Stimulated activated naive B cell treated with anti-CD40 and anti-IgM and Interleukin-4, amounts not matched to agents 10 μg/mL and 1 μg/mL and 100 μg/mL, for 72 hours (primary cell): ENCODE data around the gene OCEL1.

Experiments used
- ATAC-seq, 2 donors: fragments of 150-1000 bp; cut with Tn5 transposase; replicated peaks; 2 replicates each; pipeline ENCODE4 v1.10.0; 2021; ENCODE audit warnings: moderate library complexity in 1 of 2
- DNase-seq: peaks from one replicate; pipeline ENCODE4 v3.0.0; 2021
- H3K27ac Mint-ChIP-seq: one replicate; pipeline ENCODE4 v1.8.0; 2022; ENCODE audit warnings: mild to moderate bottlenecking, mixed read lengths
- H3K27me3 Mint-ChIP-seq, 2 donors: one replicate each; pipeline ENCODE4 v1.8.0; 2022; ENCODE audit warnings: mixed read lengths in 2 of 2
- H3K36me3 Mint-ChIP-seq, 2 donors: one replicate each; pipeline ENCODE4 v1.8.0; 2022; ENCODE audit warnings: mixed read lengths in 2 of 2, mild to moderate bottlenecking in 1 of 2
- H3K4me1 Mint-ChIP-seq, 2 donors: one replicate each; pipeline ENCODE4 v1.8.0; 2022; ENCODE audit warnings: mixed read lengths in 2 of 2, mild to moderate bottlenecking in 1 of 2
- H3K4me3 Mint-ChIP-seq, 2 donors: one replicate each; pipeline ENCODE4 v1.8.0; 2022; ENCODE audit warnings: mild to moderate bottlenecking in 2 of 2, mixed read lengths in 2 of 2, moderate library complexity in 1 of 2
- H3K9me3 Mint-ChIP-seq, 2 donors: one replicate each; pipeline ENCODE4 v1.8.0; 2022; ENCODE audit warnings: mixed read lengths in 2 of 2, mild to moderate bottlenecking in 1 of 2

Gene OCEL1

DNA sequence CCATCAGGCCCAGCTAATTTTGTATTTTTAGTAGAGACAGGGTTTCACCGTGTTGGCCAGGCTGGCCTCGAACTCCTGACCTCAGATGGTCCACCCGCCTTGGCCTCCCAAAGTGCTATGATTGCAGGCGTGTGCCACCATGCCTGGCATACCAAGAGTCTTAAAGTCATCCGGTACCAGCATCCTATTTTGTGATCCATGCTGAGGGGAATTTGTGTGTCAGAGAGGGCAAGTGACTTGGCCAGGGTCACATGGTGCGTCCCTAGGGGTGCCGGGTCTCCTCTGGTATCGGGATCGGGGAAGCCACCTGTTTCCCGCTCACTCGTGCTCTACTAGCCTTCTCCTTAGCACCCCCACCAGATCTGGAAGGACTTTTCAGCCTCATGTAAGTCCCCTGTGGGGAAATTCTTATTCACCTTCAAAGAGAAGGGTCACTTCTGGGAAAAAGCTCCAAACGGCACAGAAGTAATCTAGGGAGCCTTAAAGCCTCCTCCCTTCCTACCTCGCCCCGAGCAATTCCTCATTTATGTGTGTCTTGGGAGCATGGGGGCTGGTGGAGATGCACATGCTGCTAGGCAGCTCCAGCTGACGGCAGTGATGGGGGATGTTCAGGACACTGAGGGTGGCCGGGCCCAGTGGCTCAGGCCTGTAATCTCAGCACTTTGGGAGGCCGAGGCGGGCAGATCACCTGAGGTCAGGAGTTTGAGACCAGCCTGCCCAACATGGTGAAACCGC, 49.6 kb downstream of the OCEL1 start:
- peaks cover 0 to 6% of the 10 kb centered on the region in 2 donors for H3K4me1 Mint-ChIP-seq
- peaks cover 31 to 46% of the 10 kb centered on the region in 2 donors for H3K36me3 Mint-ChIP-seq
- DNase-seq (no peak), ATAC-seq (no peak)
- H3K27ac Mint-ChIP-seq: no peak overlapping the region
- H3K27me3 Mint-ChIP-seq: no peaks in the 10 kb centered on the region
- no peak overlapping the region for H3K4me3 Mint-ChIP-seq
- no peaks in the 10 kb centered on the region for H3K9me3 Mint-ChIP-seq
